ENCODE results near the gene UGT1A10. TPM values are rescaled to one million over a fixed set of nuclear protein-coding genes. Genes with fewer than 3 reads are reported as not detected.
"Not testable (repeated sequence)": the region's sequence is repeated elsewhere in the genome, so short reads cannot be mapped to it uniquely, and the experiment has no call there.

Gene UGT1A10
- total and polyA plus RNA-seq, 4 donors: 0.03 to 0.14 TPM; not detected in 2

GRCh38 chr2:233740870-233741269 is 104.6 kb downstream of the UGT1A10 start:
- DNase-seq: no peak
- Histone ChIP-seq H3K27ac (ENCODE audit: low read depth in 1 of 2, low read length in 1 of 2) (no peak overlapping the region), H3K4me1 (ENCODE audit: control insufficient read depth in 5 of 5, insufficient read depth in 5 of 5, low read length in 5 of 5) (no peaks in the 10 kb centered on the region), H3K4me3 (no peak overlapping the region), H3K36me3 (ENCODE audit: control insufficient read depth in 4 of 4, insufficient read depth in 4 of 4, low read length in 4 of 4) (no peaks in the 10 kb centered on the region), H3K27me3 (ENCODE audit: control insufficient read depth in 3 of 3, insufficient read depth in 3 of 3, low read length in 2 of 3) (no peaks in the 10 kb centered on the region), H3K9me3 (ENCODE audit: control insufficient read depth in 4 of 4, insufficient read depth in 3 of 4, low read length in 3 of 4) (peaks cover 0 to 3% (median 0%) of the 10 kb centered on the region in 4 donors), H3K9ac (ENCODE audit: insufficient read depth in 1 of 2, low read length in 2 of 2) (no peak overlapping the region)
- no peak for ATAC-seq (ENCODE audit: insufficient read depth, low FRiP score)
- WGBS, 2 donors: 65 to 73% methylated on average over 2 of the region's 2 CpGs
- TF ChIP-seq, protein P1, sequence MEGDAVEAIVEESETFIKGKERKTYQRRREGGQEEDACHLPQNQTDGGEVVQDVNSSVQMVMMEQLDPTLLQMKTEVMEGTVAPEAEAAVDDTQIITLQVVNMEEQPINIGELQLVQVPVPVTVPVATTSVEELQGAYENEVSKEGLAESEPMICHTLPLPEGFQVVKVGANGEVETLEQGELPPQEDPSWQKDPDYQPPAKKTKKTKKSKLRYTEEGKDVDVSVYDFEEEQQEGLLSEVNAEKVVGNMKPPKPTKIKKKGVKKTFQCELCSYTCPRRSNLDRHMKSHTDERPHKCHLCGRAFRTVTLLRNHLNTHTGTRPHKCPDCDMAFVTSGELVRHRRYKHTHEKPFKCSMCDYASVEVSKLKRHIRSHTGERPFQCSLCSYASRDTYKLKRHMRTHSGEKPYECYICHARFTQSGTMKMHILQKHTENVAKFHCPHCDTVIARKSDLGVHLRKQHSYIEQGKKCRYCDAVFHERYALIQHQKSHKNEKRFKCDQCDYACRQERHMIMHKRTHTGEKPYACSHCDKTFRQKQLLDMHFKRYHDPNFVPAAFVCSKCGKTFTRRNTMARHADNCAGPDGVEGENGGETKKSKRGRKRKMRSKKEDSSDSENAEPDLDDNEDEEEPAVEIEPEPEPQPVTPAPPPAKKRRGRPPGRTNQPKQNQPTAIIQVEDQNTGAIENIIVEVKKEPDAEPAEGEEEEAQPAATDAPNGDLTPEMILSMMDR (IDR thresholded peaks at IDR 0.05; ENCODE audit: control extremely low read depth, extremely low read depth): no peak

DNA sequence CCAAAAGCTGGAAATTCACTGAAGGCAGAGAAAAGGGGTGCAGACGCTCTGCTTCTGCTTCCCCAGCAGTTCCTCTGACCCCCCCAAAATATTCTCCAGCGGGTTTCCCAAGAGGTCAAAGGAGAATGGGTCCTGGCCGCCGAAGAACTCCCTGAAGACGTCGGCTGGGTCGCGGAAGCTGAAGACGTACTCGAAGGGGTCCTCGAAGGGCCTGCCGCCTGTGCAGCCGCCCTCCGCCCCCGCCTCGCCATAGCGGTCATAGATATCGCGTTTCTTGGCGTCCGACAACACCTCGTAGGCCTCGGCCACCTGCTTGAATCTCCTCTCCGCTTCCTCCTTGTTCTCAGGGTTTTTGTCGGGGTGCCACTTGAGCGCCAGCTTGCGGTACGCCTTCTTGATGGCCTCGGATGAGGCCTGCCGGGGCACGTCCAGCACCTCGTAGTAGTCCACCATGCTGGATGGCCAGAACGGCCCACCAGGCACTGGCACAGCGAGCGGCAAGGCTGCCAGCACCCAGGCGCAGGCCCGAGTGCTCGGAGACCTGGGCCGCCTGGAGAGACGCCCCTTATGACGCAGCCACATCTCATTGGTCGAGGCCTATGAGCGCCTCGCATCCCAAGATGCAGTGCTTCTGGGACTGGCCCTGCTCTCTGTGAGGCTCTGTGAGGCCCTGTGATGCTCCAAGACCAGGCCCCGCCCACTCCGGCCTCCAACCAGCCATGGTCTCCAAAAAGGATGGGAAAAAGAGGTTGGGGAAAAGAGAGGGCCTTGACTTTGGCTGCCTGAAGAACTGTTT is 107.4 kb downstream of the UGT1A10 start:
- DNase-seq: no peak
- no peak for ATAC-seq (ENCODE audit: insufficient read depth, low FRiP score)
- Histone ChIP-seq H3K27ac (ENCODE audit: low read depth in 1 of 2, low read length in 1 of 2) (no peak overlapping the region), H3K9ac (ENCODE audit: insufficient read depth in 1 of 2, low read length in 2 of 2) (no peak overlapping the region), H3K9me3 (ENCODE audit: control insufficient read depth in 4 of 4, insufficient read depth in 3 of 4, low read length in 3 of 4) (peaks cover 0 to 5% (median 0%) of the 10 kb centered on the region in 4 donors), H3K27me3 (ENCODE audit: control insufficient read depth in 3 of 3, insufficient read depth in 3 of 3, low read length in 2 of 3) (no peaks in the 10 kb centered on the region), H3K36me3 (ENCODE audit: control insufficient read depth in 4 of 4, insufficient read depth in 4 of 4, low read length in 4 of 4) (no peaks in the 10 kb centered on the region), H3K4me1 (ENCODE audit: control insufficient read depth in 5 of 5, insufficient read depth in 5 of 5, low read length in 5 of 5) (no peaks in the 10 kb centered on the region), H3K4me3 (no peak overlapping the region)
- TF ChIP-seq, protein P1 (IDR thresholded peaks at IDR 0.05; ENCODE audit: control extremely low read depth, extremely low read depth): no peak
- WGBS, 2 donors: 94% methylated on average over 44 to 46 of the region's 46 CpGs

DNA sequence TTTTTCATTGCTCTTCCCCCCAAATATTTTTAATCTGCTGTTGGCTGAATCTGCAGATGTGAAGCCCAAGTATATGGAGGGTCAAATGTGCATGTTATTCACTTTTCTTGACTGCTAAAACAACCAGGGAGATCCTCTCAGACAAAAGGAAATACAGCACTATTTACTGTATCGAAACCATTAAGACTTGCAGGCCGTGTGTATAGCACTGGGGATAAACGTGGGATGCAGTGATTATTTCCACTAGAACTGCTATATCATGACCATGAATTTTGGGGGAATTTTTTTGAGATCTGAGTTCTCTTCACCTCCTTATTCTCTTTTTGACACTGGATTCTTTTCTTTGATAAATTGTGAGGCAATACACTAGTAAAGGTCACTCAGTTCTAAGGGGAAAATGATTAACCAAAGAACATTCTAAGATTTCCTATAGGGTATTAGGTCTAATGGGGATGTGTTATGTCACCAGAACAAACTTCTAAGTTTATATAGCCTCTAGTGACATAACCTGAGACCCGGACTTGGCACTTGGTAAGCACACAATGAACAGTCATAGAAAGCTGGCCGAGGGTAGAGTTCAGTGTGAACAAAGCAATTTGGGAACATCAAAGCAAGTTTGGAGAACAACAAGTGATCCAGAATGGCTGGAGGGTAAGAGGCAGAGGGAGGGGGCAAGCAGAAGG is 109.0 kb downstream of the UGT1A10 start:
- H3K4me1 ChIP-seq (ENCODE audit: control insufficient read depth in 5 of 5, insufficient read depth in 5 of 5, low read length in 5 of 5): no peaks in the 10 kb centered on the region
- H3K9ac ChIP-seq (ENCODE audit: insufficient read depth in 1 of 2, low read length in 2 of 2): no peak overlapping the region
- no peak overlapping the region for H3K4me3 ChIP-seq
- ATAC-seq (ENCODE audit: insufficient read depth, low FRiP score) (no peak), DNase-seq (no peak)
- TF ChIP-seq, protein P1 (IDR thresholded peaks at IDR 0.05; ENCODE audit: control extremely low read depth, extremely low read depth): no peak
- 74 to 84% methylated on average over 5 of the region's 5 CpGs for WGBS, 2 donors
- no peaks in the 10 kb centered on the region for H3K27me3 ChIP-seq (ENCODE audit: control insufficient read depth in 3 of 3, insufficient read depth in 3 of 3, low read length in 2 of 3)
- H3K9me3 ChIP-seq (ENCODE audit: control insufficient read depth in 4 of 4, insufficient read depth in 3 of 4, low read length in 3 of 4): peaks cover 0 to 5% (median 0%) of the 10 kb centered on the region in 4 donors
- no peak overlapping the region for H3K27ac ChIP-seq (ENCODE audit: low read depth in 1 of 2, low read length in 1 of 2)
- H3K36me3 ChIP-seq (ENCODE audit: control insufficient read depth in 4 of 4, insufficient read depth in 4 of 4, low read length in 4 of 4): no peaks in the 10 kb centered on the region

DNA sequence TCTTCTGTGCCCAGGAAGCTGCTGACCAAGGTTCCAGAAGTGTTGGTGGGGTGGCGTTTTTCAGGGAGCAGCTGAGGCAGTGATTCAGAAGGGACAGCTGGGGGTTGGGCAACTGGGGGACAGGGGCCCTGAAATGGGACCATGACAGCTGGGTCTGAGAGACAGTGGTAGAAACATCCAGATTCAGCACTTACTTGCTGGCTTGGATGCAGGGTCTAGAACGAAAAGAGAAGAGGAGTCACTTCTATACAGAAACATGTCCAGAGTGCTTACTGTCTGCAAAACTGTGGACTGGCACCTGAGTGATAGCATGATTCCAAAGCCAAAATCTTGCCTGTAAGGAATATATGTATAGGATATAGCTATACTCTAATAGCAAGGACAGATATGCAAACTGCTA is 109.6 kb downstream of the UGT1A10 start:
- peaks cover 0 to 10% (median 2%) of the 10 kb centered on the region in 4 donors for H3K9me3 ChIP-seq (ENCODE audit: control insufficient read depth in 4 of 4, insufficient read depth in 3 of 4, low read length in 3 of 4)
- H3K4me3 ChIP-seq; H3K36me3 ChIP-seq (ENCODE audit: control insufficient read depth in 4 of 4, insufficient read depth in 4 of 4, low read length in 4 of 4); DNase-seq; H3K27me3 ChIP-seq (ENCODE audit: control insufficient read depth in 3 of 3, insufficient read depth in 3 of 3, low read length in 2 of 3); H3K27ac ChIP-seq (ENCODE audit: low read depth in 1 of 2, low read length in 1 of 2); H3K4me1 ChIP-seq (ENCODE audit: control insufficient read depth in 5 of 5, insufficient read depth in 5 of 5, low read length in 5 of 5); ATAC-seq (ENCODE audit: insufficient read depth, low FRiP score); H3K9ac ChIP-seq (ENCODE audit: insufficient read depth in 1 of 2, low read length in 2 of 2): not testable (repeated sequence)
- WGBS, 2 donors: 74 to 88% methylated on average over 2 of the region's 2 CpGs

Measured in lung (tissue), 12 donors.